RPMI7951 (cell line): ENCODE results near the gene MYOF. TPM values are rescaled to one million over a fixed set of nuclear protein-coding genes. Genes with fewer than 3 reads are reported as not detected.
"Not testable (repeated sequence)": the region's sequence is repeated elsewhere in the genome, so short reads cannot be mapped to it uniquely, and the experiment has no call there.

Experiments
- DNase-seq: peaks from one replicate; pipeline ENCODE4 v3.0.0-alpha.2; 2012; ENCODE audit warnings: low read depth
- total RNA-seq: library from RNA; depleted of rRNA; stranded (reverse); fragments of >200 nt; shearing (Covaris generic); gene quantifications from 2 replicates; pipeline ENCODE4 v1.2.3, GENCODE V29; 2014

MYOF gene
- total RNA-seq, 1 experiment from 2014 or later, result 57.1 TPM

DNA sequence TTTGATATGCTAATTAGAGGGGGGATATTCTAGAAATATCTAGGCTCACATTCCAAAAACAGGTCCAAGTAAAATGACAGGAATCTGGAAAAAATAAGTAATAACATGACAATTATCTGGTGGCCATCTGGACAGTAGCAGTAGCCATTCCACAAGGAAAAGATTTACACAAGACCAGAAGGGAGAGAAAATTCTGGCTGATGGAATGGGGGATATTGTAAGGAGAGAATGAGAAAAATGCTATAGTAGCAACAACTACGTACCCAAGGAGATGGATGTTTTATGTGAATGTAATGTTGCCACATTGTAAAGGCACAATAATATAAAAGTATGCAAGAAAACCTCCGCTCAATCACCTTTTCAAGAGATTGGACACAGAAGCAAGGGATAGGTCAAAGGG is 5.4 kb downstream of the MYOF start:
- DNase-seq, result no peak

DNA sequence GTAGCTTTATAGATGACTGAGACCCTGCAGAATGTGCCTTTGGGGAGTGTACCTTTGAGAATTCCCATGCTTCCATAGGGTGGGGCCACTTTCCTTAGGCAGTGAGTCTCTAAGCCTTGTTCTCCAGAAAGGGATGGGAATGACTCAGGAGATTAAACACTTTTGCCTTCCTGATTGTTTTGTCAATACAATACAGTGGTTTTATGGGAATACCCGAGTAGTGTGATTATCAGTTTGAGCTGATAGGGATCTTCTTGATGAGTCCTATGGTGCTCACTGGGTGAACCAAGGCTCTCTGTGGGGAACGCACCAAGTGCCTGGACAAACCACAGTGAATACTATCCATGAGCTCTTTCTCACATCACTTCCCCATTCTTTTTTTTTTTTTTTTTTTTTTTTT is 6.3 kb downstream of the MYOF start:
- peak; percentile 80 for DNase-seq

DNA sequence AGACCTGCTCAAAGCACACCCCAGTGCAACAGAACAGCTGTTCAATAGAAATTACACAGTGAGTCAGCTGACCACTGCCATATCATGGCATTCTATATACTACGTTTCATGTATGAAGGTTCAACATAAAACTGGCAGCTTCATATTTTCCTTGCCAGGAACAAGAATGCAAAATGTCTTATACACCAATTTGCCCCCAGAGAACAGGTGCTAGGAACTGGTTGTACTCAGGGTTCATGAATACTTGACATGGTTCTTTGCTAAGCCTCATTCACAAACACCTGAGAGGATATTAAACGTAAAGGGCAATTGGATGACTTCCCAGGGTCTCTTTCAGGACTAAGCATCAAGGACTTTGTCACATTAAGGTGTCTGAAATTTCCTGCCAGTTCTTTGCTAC is 6.9 kb downstream of the MYOF start:
- DNase-seq, result no peak

DNA sequence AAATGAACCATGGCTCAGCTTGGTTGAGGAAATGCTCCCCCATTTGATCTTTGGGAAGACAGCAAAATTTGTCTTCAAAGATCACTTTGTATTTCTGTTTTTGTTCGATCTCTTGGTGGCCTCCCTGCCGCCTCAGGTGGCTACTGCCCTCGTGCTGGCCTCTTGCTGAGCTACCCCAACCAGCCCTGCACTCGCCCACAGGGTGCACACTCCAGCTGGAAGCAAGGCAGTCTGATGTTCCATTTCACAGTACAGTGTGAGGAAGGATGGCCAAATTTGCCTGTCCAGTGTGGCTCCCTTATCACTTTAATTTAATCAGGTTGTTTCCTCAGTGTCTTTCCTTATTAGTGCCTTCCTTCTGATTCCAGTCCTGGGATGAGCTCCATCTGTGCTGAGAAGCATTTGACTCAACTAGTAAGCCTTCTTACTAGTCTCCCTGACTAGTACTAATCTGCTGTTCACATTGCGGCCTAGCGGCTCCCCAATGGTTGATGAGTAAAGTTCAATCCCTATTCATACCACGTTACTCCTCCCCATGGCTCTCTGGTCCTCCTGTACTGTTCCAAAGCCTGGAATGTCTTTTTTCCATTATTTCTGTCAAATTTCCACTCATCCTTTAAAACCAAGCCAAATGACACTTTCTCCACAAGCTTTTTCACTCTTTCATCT is 8.2 kb downstream of the MYOF start:
- no peak for DNase-seq

DNA sequence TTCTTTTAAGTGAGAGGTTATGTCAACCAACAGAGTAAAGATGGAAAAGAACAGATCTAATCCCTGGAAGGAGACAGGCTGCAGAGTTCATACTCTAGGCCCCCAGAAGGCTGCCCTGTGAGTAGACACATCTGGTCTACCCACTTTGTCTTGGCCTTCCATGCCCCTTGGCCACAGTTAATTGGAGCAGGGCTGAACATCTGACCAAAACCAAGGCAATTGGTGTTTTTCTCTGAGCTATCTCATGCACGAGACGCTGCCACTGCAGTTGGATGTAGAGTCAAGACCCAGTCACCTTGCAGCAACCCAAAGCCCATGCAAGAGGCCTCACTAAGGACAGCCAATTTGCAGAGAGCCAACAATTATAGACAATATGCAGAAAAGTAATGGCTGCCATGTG is 9.0 kb downstream of the MYOF start:
- peak; percentile 54 for DNase-seq

DNA sequence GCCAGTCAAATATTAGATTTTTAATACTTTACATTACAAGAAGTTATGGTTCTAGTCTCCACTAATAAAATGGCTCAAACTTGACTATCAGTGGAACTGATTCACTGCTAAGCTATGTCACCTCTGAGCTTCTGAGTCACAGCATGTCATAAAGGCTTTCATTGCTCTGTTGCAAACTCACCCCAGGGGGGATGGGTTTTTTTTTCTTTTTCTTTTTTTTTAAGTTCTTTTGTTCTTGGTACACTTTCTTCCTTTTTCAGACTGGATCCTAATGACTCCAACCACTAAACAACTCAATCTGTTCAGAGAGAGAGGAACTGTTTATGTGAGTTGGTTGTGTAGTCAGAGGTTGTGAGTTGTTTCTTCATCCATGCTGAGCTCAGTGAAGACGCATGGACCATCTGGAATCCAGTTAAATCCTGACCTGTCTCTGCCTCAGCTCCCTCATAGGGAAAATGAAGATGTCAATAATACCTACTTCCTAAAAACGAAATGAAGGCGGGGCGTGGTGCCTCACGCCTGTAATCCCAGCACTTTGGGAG is 11.0 kb downstream of the MYOF start:
- peak; percentile 93 for DNase-seq

DNA sequence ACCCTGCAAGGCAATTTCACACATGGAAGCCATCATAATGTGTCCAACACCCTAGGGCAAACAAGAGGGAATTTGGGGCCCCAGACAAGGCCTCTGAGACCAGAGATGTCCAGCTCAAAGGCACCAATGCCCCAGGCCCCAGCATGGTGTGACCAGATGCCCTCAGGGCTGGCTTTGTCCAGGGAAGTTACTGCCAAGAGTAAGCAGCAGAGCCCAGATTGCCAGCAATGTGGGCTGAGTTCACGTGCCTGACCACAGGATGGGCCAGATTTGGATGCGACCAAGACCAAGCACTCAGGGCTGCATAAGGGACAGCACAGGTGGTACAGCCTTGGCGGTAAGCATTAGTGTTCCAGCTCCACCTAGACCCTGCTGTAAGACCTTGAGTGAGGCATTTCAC is 12.7 kb downstream of the MYOF start:
- DNase-seq, result peak; percentile 89

DNA sequence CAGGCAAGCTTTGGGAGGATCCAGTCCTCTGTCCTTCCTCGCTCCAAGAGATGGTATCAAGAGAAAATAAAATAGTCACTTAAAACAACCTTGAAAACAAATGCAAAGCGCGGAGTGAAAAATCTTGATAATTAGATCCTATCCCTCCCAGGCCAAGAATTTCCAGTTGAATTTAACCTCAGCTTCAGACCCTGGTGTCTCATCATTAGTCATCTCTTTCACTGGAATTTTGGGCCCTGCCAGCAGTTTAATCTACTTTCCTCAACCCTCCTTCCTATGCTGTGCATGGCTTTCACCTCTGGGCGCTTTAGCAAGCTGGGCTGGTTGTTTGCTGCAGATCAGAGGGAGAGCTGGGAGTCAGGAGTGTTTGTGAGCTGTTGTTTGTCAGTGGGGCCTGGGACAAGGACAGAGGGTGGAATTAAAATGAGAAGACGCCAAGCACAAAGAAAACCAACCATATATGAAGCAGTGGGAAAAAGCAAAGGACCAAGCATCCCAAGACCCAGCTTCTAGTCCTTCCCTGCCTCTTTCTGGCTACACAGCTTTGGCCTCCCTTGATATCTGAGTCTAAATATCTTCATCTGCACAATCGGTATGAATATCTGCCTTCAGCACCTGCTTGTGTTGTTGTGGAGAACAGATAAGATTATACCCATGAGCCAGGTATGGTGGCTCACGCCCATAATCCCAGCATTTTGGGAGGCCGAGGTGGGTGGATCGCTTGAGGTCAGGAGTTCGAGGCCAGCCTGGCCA is 13.5 kb downstream of the MYOF start:
- DNase-seq, result peak; percentile 96

DNA sequence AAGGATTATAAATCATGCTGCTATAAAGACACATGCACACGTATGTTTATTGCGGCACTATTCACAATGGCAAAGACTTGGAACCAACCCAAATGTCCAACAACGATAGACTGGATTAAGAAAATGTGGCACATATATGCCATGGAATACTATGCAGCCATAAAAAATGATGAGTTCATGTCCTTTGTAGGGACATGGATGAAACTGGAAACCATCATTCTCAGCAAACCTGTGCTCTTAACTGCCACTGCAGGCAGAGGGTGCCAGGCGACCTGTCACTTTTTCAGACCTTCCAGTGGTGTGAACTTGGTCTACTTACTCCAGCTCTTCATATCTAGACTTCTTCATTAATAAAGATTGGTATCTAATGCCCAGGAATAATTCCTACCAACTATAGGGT is 14.5 kb downstream of the MYOF start:
- not testable (repeated sequence) for DNase-seq

DNA sequence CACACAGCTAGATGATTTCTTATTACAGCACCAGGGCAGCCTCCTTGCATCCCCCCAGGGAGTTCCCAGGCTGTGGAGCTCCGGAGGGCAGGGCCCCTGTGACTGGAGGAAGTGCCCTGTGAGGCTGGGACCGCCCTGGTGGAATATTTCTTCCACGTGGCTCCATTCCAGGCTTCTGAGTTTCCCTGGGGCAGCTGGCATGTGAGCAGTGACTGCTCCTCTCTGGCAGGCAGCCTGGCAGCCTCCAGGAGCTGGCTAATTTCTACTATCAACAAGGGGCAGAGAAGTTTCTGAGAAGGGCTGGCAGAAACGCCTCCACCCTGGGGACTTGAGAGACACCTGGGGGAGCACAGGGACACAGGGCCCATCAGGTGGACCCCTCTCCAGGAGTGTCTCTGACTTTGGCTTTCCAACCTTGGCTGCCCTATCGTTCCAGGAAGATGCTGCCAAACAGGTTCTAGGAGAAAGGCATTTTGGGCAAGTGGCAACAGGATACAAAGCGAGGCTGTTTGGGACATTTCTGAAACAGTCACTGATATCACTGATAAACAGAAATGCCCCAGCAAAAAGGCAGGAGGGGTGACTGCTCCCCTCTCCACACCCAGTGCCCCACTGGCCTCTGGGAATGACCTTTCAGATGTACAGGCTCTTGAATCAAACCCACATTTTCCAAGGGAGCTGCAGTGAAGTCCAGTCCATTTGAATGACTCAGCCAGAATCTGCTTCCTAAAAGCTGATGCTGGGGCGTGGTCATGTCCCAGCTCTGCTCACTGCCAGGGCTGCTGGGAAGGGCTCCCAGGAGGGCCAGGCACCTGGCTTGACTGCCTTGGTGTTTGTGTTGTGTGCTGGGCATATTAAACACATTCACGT is 16.1 kb downstream of the MYOF start:
- DNase-seq, result peak; percentile 98

DNA sequence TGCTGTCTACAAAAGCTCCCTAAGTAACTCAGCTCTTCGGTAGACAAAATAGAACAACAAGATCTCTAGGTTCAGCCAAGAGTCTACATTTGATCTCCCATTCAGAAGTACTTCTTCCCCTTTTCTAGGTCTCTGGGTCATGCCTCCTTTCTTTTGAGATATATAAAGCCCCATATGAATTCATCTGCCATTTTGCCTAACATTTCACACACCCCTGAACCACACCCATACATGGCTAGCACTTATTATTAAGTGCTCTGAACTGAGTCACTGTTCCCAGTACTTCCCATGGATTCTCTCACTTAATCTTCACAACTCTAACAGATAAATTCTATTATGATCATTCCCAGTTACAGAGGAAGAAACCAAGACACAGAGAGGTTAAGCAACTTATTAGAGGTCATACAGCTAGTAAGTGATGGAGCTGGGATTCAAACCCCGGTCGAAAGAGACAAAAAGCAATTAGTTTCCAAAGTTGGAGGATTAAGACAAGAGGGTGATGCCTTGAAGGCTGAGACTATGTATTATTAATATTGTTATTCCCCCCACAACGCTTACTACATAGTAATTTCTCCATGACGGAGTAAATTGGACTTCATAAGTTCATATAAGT is 17.3 kb downstream of the MYOF start:
- no peak for DNase-seq

DNA sequence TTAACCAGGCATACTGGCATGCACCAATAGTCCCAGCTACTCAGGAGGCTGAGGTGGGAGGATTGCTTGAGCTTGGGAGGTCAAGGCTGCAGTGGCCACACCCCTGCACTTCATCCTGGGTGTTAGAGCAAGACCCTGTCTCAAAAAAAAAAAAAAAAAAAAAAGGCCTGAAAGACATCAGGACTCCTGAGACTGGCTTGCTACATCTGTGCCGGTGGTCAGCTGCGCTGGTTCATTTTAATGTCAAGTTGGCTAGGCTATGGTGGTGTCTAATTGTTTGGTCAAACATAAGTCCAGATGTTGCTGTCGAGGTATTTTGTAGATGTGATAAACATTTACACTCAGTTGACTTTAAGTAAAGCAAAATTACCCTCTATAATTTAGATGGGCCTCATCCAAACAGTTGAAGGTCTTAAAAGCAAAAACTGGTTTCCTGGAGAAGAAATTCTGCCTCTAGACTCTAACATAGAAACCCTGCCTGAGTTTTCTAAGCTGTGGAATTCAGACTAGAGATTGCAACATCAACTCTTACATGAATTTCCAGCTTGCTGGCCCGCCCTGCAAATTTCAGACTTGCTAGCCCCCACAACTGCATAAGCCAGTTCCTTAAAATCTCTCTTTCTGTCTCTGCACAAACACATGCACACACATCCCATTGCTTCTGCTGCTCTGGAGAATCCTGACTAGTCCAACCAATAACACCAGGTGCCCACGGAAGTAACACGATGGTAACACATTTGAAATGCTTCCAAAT is 18.2 kb downstream of the MYOF start:
- DNase-seq, result peak; percentile 50

DNA sequence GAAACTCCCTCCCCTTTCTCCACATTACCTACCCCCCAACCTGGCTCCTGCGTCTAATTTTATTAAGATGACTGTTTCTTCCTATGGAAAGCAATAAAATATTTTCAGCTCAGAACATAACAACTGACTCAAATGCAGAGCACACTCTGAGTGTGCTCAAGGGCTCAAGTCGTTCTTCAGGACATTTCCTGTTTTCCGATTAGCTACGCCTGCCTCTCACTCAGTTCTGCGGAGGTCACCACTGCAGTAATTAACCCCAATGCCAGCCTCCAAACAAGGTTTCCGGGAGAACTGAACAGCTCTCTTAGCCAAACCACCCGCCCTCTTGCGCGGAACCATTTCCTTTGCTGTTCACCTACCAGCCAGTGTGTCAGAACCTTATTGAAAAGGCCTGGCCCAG is 19.3 kb downstream of the MYOF start:
- DNase-seq, result peak; percentile 72

DNA sequence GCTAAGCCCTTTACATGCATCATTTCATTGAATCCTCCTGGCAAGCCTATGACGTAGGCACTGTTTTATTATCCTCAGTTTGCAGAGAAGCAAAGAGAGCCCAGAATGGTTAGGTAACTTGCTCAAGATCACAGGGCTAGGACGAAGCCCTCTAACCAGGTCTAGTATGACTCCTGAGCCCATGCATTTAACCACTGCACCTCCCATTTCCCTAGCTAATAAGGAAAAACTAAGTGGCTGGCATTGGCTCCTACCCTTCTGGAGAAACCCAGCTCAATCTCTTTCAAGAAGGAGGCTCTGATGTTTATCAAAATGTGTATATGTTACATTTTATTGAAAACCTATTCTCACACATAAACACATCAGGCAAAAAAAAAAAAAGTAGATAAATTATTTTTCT is 19.8 kb downstream of the MYOF start:
- no peak for DNase-seq

DNA sequence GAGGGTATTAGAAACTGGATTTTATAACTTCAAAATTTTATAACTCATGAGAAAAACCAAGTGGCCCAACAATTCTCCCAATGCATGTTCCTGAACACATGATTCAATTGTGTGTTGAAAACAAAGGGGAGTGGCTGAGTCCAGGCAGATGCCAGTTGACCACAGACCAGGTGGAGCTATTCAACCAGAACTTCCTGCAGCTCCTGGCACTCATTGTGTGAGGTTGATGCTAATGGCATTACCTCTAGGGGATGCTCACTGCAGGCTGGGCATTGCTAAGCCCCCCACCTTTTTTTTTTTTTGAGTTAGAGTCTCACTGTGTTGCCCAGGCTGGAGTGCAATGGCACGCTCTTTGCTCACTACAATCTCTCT is 20.3 kb downstream of the MYOF start:
- peak; percentile 78 for DNase-seq

DNA sequence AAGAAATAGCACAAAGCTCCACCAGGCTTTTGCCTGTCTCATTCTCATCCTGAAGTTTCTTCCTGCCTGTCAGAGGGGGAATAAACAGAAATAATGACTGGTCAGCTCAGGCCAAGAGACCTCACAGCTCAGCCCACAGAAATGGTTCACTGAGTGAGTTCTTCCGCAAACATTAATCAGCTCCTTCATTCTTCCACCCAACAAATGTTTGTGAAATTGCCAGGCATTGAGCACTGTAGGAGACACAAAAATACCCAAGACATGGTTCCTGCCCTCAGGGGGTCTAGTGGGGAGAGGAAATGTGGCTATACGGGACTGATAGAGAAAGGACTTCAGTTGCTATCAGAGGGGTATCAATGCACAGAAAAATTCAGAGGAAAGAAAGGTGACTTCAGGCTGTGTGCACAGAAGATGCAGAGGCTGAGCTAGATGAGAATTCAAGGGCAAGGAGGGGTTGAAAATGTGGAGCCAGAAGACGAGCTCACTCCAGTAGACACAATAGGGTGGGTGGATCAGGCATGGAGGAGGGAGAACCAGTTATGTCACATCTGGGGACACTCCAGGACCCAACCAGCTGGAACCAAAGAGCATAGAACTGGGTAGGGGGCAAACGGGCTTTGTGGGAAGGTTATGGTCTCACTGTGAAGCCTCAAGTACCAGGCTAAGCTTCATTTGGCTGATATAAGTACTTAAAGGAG is 20.9 kb downstream of the MYOF start:
- DNase-seq, result peak; percentile 79

DNA sequence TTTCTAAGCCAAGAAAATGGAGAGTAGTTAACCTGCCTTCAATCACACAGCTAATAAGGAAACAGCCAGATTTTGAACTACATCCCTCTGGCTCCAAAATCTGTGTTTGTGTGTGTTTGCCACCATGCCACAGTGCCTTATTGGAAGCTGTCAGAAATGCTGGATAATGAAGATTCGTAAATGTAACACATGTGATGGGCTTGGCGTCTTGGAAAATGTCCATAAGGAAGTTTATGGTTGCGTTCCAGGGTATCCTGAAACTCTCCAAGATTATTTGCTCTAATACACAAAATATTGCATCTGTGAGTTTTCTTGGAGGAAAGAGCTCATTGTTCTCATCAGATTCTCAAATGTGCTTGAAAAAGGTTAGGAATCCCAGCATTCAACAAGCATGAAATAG is 22.7 kb downstream of the MYOF start:
- no peak for DNase-seq

DNA sequence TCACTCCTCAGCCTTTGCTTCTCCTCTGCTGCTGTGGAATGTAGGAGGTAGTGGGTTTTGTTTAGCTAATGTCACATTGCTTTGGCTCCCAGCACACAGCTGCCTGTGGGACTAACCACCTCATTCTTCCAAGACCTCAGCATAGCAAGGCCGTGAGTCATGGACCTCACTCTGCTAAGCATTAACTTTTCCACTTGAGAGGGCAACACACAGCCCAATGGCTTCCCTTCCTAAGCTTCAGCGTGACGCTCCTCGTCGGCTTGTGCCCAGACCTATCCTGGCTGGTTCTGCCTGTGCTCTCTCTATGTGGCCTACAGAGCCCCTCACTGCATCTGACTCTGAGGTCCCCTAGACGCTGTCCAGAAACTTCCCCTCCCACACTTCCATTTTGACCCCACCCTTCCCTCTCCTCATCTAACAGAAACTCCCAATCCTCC is 23.3 kb downstream of the MYOF start:
- DNase-seq, result peak; percentile 99

DNA sequence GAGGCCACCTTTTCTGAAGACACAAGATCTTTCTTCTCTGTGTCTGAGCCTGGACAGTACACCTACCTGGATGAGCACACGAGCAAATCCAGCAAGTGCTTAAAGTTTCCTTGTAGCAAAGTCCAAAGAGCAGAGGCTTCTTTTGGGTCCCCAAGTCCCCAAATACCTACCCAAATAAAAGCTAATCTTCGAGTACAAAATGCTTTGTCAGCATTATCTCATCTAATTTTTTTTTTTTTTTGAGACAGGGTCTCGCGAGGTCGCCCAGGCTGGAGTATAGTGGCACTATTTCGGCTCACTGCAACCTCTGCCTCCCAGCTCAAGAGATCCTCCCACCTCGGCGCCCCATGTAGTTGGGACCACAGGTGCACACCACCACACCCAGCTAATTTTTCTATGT is 24.6 kb downstream of the MYOF start:
- no peak for DNase-seq

DNA sequence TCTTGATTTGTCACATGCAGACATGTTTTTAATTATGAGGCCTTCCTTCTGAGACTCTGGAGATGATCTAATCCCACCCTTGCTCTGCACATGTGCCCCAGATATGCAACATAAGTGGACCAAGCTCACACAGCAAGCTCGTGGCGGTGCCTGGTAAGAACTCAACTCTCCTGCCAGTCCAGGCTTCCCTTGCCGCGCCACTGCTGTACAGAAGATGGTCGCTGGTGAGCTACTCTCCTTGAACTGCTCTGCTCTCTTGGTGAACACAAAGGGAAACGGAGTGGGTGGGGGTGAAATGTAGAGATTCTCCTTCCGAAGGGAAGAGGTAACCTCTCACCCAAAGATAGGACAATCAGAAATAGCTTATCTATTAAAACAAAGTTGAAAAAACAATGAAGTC is 25.7 kb downstream of the MYOF start:
- no peak for DNase-seq

DNA sequence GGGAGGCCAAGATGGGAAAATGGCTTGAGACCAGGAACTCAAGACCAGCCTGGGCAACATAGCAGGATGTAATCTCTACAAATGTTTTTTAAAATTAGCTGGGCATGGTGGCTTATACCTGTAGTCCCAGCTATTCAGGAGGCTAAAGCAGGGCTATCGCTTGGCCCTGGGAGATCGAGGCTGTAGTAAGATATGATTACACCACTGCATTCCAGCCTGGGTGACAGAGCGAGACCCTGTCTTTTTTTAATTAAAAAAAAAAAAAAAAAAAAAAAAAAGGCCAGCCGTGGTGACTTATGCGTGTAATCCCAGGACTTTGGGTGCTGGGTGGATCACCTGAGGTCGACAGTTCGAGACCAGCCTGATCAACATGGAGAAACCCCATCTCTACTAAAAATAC is 27.4 kb downstream of the MYOF start:
- no peak for DNase-seq
